Mammary epithelial cell (primary cell): Measurements from ENCODE around the gene AMPH.

Experiments used
- CTCF ChIP-seq, 2 donors: IDR thresholded peaks in 1 of 2; conservative IDR thresholded peaks in 1 of 2; 2 replicates each; pipeline ENCODE4 v1.5.1; 2011 to 2012; ENCODE audit warnings: inconsistent platforms in 2 of 2, low read length in 2 of 2, mild to moderate bottlenecking in 2 of 2, control low read depth in 1 of 2, low read depth in 1 of 2; ENCODE audit not compliant: insufficient read depth in 1 of 2; ENCODE audit errors: extremely low read depth in 1 of 2
- EZH2 ChIP-seq: IDR thresholded peaks from 2 replicates; pipeline ENCODE4 v1.6.1; 2012; ENCODE audit warnings: low read length, inconsistent platforms, borderline replicate concordance

DNA sequence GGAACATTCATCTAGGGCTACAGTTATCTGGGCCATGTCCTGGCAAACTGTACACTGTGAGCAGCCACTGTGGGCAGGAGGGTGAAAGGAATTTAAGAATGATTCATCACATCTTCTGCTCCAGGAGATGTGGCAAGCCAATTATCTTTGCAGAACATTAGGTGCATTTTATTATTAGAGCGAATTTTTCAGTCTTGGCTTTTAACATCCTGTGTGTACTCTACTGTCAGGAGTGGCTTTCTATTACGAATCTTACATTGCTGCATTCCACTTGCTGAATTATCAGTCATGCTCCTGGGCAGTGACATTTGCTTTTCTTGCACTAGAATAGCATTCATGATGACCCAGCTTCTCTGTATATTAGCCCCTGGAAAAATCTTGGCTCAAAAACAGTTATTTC, 248.5 kb downstream of the AMPH start:
- no peak for TF ChIP-seq CTCF (conservative IDR thresholded peaks at IDR 0.05 in 1 of 2, IDR thresholded peaks at IDR 0.05 in 1 of 2; ENCODE audit: extremely low read depth in 1 of 2, insufficient read depth in 1 of 2, low read depth in 1 of 2, low read length in 2 of 2)
- no peak for TF ChIP-seq EZH2
